Hepatocyte (in vitro differentiated cells): ENCODE data around the gene FAM163A. TPM values are rescaled to one million over a fixed set of nuclear protein-coding genes. Genes with fewer than 3 reads are reported as not detected.

Source experiments
- DNase-seq: peaks from one replicate; pipeline ENCODE4 v3.0.0-alpha.2; 2016; ENCODE audit warnings: low spot score
- H2AFZ ChIP-seq: fragments of 200-600 bp; sonication (generic); 2 replicates; pipeline ENCODE4 v1.6.0; 2016; ENCODE audit warnings: antibody characterized with exemption, mild to moderate bottlenecking
- H3K27ac ChIP-seq: fragments of 200-600 bp; sonication (generic); 2 replicates; pipeline ENCODE4 v1.5.1; 2016; ENCODE audit warnings: mild to moderate bottlenecking
- H3K27me3 ChIP-seq: fragments of 200-600 bp; sonication (generic); 2 replicates; pipeline ENCODE4 v1.6.1; 2016
- H3K36me3 ChIP-seq: fragments of 200-600 bp; sonication (generic); replicated peaks from 2 replicates; pipeline ENCODE4 v1.5.1; 2016; ENCODE audit warnings: low read depth; ENCODE audit not compliant: insufficient read depth
- H3K4me1 ChIP-seq: fragments of 200-600 bp; sonication (generic); 2 replicates; pipeline ENCODE4 v1.5.1; 2016; ENCODE audit warnings: mild to moderate bottlenecking, moderate library complexity; ENCODE audit not compliant: insufficient read depth
- H3K4me2 ChIP-seq: fragments of 200-600 bp; sonication (generic); 2 replicates; pipeline ENCODE4 v1.6.0; 2016
- H3K4me3 ChIP-seq: fragments of 200-600 bp; sonication (generic); 2 replicates; pipeline ENCODE4 v1.5.1; 2016; ENCODE audit warnings: mild to moderate bottlenecking
- H3K79me2 ChIP-seq: fragments of 200-600 bp; sonication (generic); 2 replicates; pipeline ENCODE4 v1.6.0; 2017; ENCODE audit warnings: mild to moderate bottlenecking
- H3K9me2 ChIP-seq: fragments of 200-600 bp; sonication (generic); replicated peaks from 2 replicates; pipeline ENCODE4 v1.6.0; 2017; ENCODE audit warnings: mild to moderate bottlenecking; ENCODE audit not compliant: insufficient read depth
- H3K9me3 ChIP-seq: fragments of 200-600 bp; sonication (generic); 2 replicates; pipeline ENCODE4 v1.5.1; 2016; ENCODE audit warnings: low read depth, mild to moderate bottlenecking
- H4K20me1 ChIP-seq: fragments of 200-600 bp; sonication (generic); 2 replicates; pipeline ENCODE4 v1.6.0; 2016; ENCODE audit warnings: mild to moderate bottlenecking; ENCODE audit not compliant: insufficient read depth, poor library complexity, severe bottlenecking
- EZH2 ChIP-seq: fragments of 200-600 bp; sonication (generic); IDR thresholded peaks from 2 replicates; pipeline ENCODE4 v1.6.1; 2016; ENCODE audit warnings: antibody characterized with exemption, mild to moderate bottlenecking, borderline replicate concordance
- EZH2phosphoT487 ChIP-seq: fragments of 200-600 bp; sonication (generic); IDR thresholded peaks from one replicate; pipeline ENCODE4 v1.6.1; 2018; ENCODE audit warnings: antibody characterized with exemption, mild to moderate bottlenecking, low read depth, moderate library complexity; ENCODE audit not compliant: unreplicated experiment, severe bottlenecking
- WGBS: methylation state at CpG from one replicate; pipeline ENCODE4 v1.1.6; 2016; ENCODE audit warnings: low lambda C conversion rate; ENCODE audit errors: missing lambda C conversion rate; 5-methylcytosine and 5-hydroxymethylcytosine counted together
- polyA plus RNA-seq: library from polyadenylated mRNA; unstranded; fragments of >200 nt; fragmentation: Nextera tagmentation; extraction: Ambion mirVana; gene quantifications from 2 replicates; pipeline ENCODE4 v1.2.1, GENCODE V29; 2016
- total RNA-seq: library from RNA; depleted of rRNA; stranded (reverse); fragments of >200 nt; gene quantifications from 2 replicates; pipeline ENCODE4 v1.2.3, GENCODE V29; 2014
- TF ChIP-seq, protein P1 (sequence below): fragments of 200-600 bp; sonication (generic); IDR thresholded peaks from 2 replicates; pipeline ENCODE4 v1.5.1; 2016; ENCODE audit warnings: antibody characterized with exemption, mild to moderate bottlenecking; ENCODE audit not compliant: poor library complexity

FAM163A gene
- total and polyA plus RNA-seq, 2 experiments from 2014 or later, result 0.43 to 0.87 TPM

DNA sequence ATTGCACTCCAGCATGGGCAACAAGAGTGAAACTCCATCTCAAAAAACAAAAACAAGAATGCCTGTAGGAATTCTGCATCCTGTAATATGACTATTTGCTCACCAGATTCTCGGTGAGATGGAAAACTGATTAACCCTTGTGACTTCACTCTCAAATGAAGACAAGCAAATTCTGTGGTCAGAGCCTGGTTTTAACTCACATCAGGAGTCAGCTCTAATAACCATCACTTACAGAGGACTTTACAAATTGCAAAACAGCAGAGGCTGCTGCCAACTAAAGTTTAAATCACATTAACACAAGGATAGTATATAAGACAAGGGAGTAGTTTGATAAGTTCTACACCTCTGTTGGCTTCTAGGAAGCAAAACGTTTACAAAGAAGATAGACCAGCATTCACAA is 35.7 kb upstream of the FAM163A start:
- Histone ChIP-seq H3K36me3 (no peaks in the 10 kb centered on the region), H3K79me2 (no peaks in the 10 kb centered on the region), H2AFZ (no peak overlapping the region), H3K4me1 (no peaks in the 10 kb centered on the region), H3K9me3 (no peaks in the 10 kb centered on the region), H3K4me2 (no peak overlapping the region), H3K27me3 (no peaks in the 10 kb centered on the region), H3K9me2 (no peaks in the 10 kb centered on the region), H3K4me3 (no peak overlapping the region), H3K27ac (no peak overlapping the region), H4K20me1 (no peaks in the 10 kb centered on the region)
- TF ChIP-seq EZH2phosphoT487, result no peak
- TF ChIP-seq, protein P1, sequence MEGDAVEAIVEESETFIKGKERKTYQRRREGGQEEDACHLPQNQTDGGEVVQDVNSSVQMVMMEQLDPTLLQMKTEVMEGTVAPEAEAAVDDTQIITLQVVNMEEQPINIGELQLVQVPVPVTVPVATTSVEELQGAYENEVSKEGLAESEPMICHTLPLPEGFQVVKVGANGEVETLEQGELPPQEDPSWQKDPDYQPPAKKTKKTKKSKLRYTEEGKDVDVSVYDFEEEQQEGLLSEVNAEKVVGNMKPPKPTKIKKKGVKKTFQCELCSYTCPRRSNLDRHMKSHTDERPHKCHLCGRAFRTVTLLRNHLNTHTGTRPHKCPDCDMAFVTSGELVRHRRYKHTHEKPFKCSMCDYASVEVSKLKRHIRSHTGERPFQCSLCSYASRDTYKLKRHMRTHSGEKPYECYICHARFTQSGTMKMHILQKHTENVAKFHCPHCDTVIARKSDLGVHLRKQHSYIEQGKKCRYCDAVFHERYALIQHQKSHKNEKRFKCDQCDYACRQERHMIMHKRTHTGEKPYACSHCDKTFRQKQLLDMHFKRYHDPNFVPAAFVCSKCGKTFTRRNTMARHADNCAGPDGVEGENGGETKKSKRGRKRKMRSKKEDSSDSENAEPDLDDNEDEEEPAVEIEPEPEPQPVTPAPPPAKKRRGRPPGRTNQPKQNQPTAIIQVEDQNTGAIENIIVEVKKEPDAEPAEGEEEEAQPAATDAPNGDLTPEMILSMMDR, result no peak
- no peak for TF ChIP-seq EZH2
- 58% methylated on average over 2 of the region's 2 CpGs for WGBS
- DNase-seq, result no peak

DNA sequence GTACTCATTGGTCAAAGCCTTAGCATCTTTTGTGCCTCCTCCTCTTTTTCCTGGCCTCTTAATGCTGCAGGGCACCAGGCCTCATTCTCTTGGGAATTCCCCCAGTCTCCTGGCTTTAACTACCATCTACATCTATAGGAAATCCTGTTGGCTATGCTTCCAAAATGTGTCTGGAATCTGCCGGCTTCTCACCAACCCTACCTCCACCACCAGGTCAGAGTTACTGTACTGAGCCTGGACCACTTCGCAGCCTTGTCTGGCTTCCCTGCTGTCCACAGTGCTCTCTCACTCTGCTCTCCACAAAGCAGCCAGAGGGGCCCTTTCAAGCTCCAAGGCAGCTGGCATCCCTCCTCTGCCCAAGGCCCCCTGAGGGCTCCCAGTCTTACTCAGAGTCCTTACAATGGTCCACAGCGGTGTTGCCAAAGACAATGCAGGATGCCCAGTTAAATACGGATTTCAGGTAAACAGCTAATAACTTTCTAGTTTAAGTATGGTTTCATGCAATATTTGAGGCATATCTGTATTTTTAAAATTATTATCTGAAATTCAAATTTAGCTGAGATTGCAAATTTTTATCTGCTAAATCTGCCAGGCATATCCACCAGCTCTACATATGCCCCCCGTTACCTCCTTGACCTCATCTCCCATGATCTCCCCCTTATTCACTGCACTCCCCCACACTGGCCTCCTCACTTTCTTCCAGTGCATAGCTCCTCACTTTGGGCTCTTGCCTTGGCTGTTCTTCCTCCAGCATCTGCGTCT is 34.5 kb upstream of the FAM163A start:
- Histone ChIP-seq H3K9me2 (no peaks in the 10 kb centered on the region), H3K36me3 (no peaks in the 10 kb centered on the region), H3K27ac (no peak overlapping the region), H3K4me2 (no peak overlapping the region), H4K20me1 (no peaks in the 10 kb centered on the region), H3K9me3 (no peaks in the 10 kb centered on the region), H3K27me3 (no peaks in the 10 kb centered on the region), H3K79me2 (no peaks in the 10 kb centered on the region), H3K4me1 (no peaks in the 10 kb centered on the region), H3K4me3 (no peak overlapping the region), H2AFZ (no peak overlapping the region)
- DNase-seq, result no peak
- no peak for TF ChIP-seq EZH2
- no peak for TF ChIP-seq EZH2phosphoT487
- TF ChIP-seq, protein P1, result no peak
- 91% methylated on average over 6 of the region's 6 CpGs for WGBS

DNA sequence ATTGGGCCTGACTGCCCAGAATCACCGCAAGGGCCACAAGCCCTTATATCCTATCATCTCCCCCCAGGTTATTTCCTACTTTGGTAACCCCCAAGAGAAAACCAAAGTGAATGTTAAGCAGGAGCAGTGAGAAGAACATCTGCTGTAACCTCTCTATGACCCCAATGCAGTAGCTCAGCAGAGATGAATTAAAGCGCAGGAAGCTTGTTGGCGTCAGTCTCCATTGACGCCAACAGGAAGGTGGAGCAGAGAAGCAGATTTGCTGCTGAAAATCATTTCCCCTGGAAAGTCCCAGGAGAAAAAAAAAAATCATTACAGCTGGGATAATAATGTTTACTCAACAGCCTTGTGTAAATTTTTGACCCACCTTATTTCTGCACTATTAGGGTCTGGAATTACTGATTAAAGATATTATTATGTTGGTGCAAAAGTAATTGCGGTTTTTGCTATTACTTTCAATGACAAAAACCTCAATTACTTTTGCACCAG is 33.2 kb upstream of the FAM163A start:
- H4K20me1 ChIP-seq, result no peaks in the 10 kb centered on the region
- H3K27me3 ChIP-seq, result no peaks in the 10 kb centered on the region
- H3K9me3 ChIP-seq, result no peaks in the 10 kb centered on the region
- no peaks in the 10 kb centered on the region for H3K9me2 ChIP-seq
- no peak for TF ChIP-seq EZH2
- TF ChIP-seq, protein P1, result no peak
- no peak for TF ChIP-seq EZH2phosphoT487
- no peaks in the 10 kb centered on the region for H3K4me1 ChIP-seq
- WGBS, result 76% methylated on average over 5 of the region's 5 CpGs
- no peak overlapping the region for H3K4me2 ChIP-seq
- no peaks in the 10 kb centered on the region for H3K79me2 ChIP-seq
- no peak overlapping the region for H2AFZ ChIP-seq
- H3K4me3 ChIP-seq, result no peak overlapping the region
- no peaks in the 10 kb centered on the region for H3K36me3 ChIP-seq
- no peak for DNase-seq
- no peak overlapping the region for H3K27ac ChIP-seq
